ENCODE data around the gene NR3C2.

- no peak for TF ChIP-seq CTCF (IDR thresholded peaks at IDR 0.05)
- TF ChIP-seq POLR2A (IDR thresholded peaks at IDR 0.05): no peak
These were observed 88.0 kb downstream of the NR3C2 start for GRCh38 chr4:148354186-148354585.
